Measurements from ENCODE around the gene FARS2. TPM values are rescaled to one million over a fixed set of nuclear protein-coding genes. Genes with fewer than 3 reads are reported as not detected.

The FARS2 gene
- polyA plus RNA-seq, 1 donor (not counting 4 experiments of a cell fraction or from before 2014, with no cell fraction given) = 21.3 TPM

- Histone ChIP-seq H3K4me1 (ENCODE audit: control insufficient read depth, extremely low read depth, insufficient read depth, low read length) (no peaks in the 10 kb centered on the region), H3K27me3 (ENCODE audit: control insufficient read depth, extremely low read depth, insufficient read depth, low read length) (no peaks in the 10 kb centered on the region), H3K27ac (ENCODE audit: control insufficient read depth, insufficient read depth, low read length) (no peak overlapping the region), H2AFZ (ENCODE audit: control insufficient read depth, low read length) (no peak overlapping the region), H3K36me3 (ENCODE audit: control insufficient read depth in 2 of 2, extremely low read depth in 1 of 2, insufficient read depth in 2 of 2, low read length in 2 of 2) (peaks cover 0 to 2% of the 10 kb centered on the region in 2 experiments), H3K79me2 (ENCODE audit: control insufficient read depth, insufficient read depth, low read length) (no peaks in the 10 kb centered on the region), H3K9ac (ENCODE audit: control insufficient read depth, extremely low read depth, insufficient read depth, low read length) (no peak overlapping the region), H3K9me1 (ENCODE audit: control insufficient read depth, extremely low read depth, insufficient read depth, low read length) (no peaks in the 10 kb centered on the region), H3K4me2 (ENCODE audit: control insufficient read depth, extremely low read depth, insufficient read depth, low read depth, low read length) (no peak overlapping the region), H3K4me3 (ENCODE audit: control insufficient read depth in 2 of 3, extremely low read depth in 1 of 3, insufficient read depth in 2 of 3, low read depth in 1 of 3, low read length in 3 of 3) (no peak overlapping the region), H3K9me3 (ENCODE audit: control insufficient read depth, low read depth, low read length) (no peaks in the 10 kb centered on the region), H4K20me1 (ENCODE audit: control insufficient read depth, extremely low read depth, insufficient read depth, low read length) (peaks cover 2% of the 10 kb centered on the region)
- no peak for DNase-seq (ENCODE audit: low read depth, low spot score)
- dilution Hi-C loops (cut with MboI; ENCODE audit: extremely low pct_ligation_motif_present, low sequenced_read_pairs) = no loop called here
- no peak for TF ChIP-seq EZH2 (IDR thresholded peaks at IDR 0.05; ENCODE audit: low read length)
- TF ChIP-seq CTCF (optimal IDR thresholded peaks at IDR 0.05 in 1 of 3, IDR thresholded peaks at IDR 0.05 in 1 of 3, conservative IDR thresholded peaks at IDR 0.05 in 1 of 3; ENCODE audit: extremely low read depth in 1 of 3, insufficient read depth in 2 of 3, low read length in 3 of 3) = no peak
- FAIRE-seq = no peak
Observed at GRCh38 chr6:5394280-5394679, 133.0 kb downstream of the FARS2 start.

- no peak overlapping the region for H3K27ac ChIP-seq (ENCODE audit: control insufficient read depth, insufficient read depth, low read length)
- H3K4me1 ChIP-seq (ENCODE audit: control insufficient read depth, extremely low read depth, insufficient read depth, low read length) = no peaks in the 10 kb centered on the region
- no peak overlapping the region for H3K4me3 ChIP-seq (ENCODE audit: control insufficient read depth in 2 of 3, extremely low read depth in 1 of 3, insufficient read depth in 2 of 3, low read depth in 1 of 3, low read length in 3 of 3)
- no peaks in the 10 kb centered on the region for H3K9me1 ChIP-seq (ENCODE audit: control insufficient read depth, extremely low read depth, insufficient read depth, low read length)
- dilution Hi-C loops (cut with MboI; ENCODE audit: extremely low pct_ligation_motif_present, low sequenced_read_pairs) = no loop called here
- TF ChIP-seq EZH2 (IDR thresholded peaks at IDR 0.05; ENCODE audit: low read length) (no peak), CTCF (optimal IDR thresholded peaks at IDR 0.05 in 1 of 3, IDR thresholded peaks at IDR 0.05 in 1 of 3, conservative IDR thresholded peaks at IDR 0.05 in 1 of 3; ENCODE audit: extremely low read depth in 1 of 3, insufficient read depth in 2 of 3, low read length in 3 of 3) (no peak)
- no peak overlapping the region for H3K4me2 ChIP-seq (ENCODE audit: control insufficient read depth, extremely low read depth, insufficient read depth, low read depth, low read length)
- peaks cover 2% of the 10 kb centered on the region for H4K20me1 ChIP-seq (ENCODE audit: control insufficient read depth, extremely low read depth, insufficient read depth, low read length)
- no peak overlapping the region for H3K9ac ChIP-seq (ENCODE audit: control insufficient read depth, extremely low read depth, insufficient read depth, low read length)
- H3K27me3 ChIP-seq (ENCODE audit: control insufficient read depth, extremely low read depth, insufficient read depth, low read length) = no peaks in the 10 kb centered on the region
- H3K36me3 ChIP-seq (ENCODE audit: control insufficient read depth in 2 of 2, extremely low read depth in 1 of 2, insufficient read depth in 2 of 2, low read length in 2 of 2) = peaks cover 0 to 2% of the 10 kb centered on the region in 2 experiments
- H3K9me3 ChIP-seq (ENCODE audit: control insufficient read depth, low read depth, low read length) = no peaks in the 10 kb centered on the region
- DNase-seq (ENCODE audit: low read depth, low spot score) = no peak
- no peaks in the 10 kb centered on the region for H3K79me2 ChIP-seq (ENCODE audit: control insufficient read depth, insufficient read depth, low read length)
- H2AFZ ChIP-seq (ENCODE audit: control insufficient read depth, low read length) = no peak overlapping the region
- FAIRE-seq = no peak
Observed at GRCh38 chr6:5395719-5396118, 134.4 kb downstream of the FARS2 start.
